Activated CD4-positive, alpha-beta T cell treated with anti-CD3 and anti-CD28 coated beads for 36 hours (primary cell): Measurements from ENCODE around the gene TULP4. TPM values are rescaled to one million over a fixed set of nuclear protein-coding genes. Genes with fewer than 3 reads are reported as not detected.

Source experiments
- ATAC-seq: fragments of 200-7000 bp; cut with Tn5 transposase; one replicate; pipeline ENCODE4 v1.10.0; 2021; ENCODE audit warnings: mild to moderate bottlenecking, moderate library complexity
- CTCF ChIA-PET: fragments of 350-600 bp; sonication (Branson Sonifier 250); formaldehyde crosslinking; loops from one replicate; lab custom pipeline; 2021; ENCODE audit warnings: antibody characterized with exemption; lab: Charles Lee
- POLR2A ChIA-PET: fragments of 350-600 bp; sonication (Branson Sonifier 250); formaldehyde crosslinking; loops from one replicate; lab custom pipeline; 2021; ENCODE audit warnings: antibody characterized with exemption, inconsistent platforms; lab: Charles Lee
- DNase-seq: peaks from one replicate; pipeline ENCODE4 v3.0.0-alpha.2; 2020
- H3K27ac Mint-ChIP-seq: one replicate; pipeline ENCODE4 v1.8.0; 2021; ENCODE audit warnings: mixed read lengths
- H3K27me3 Mint-ChIP-seq: one replicate; pipeline ENCODE4 v1.8.0; 2021; ENCODE audit warnings: mixed read lengths
- H3K36me3 Mint-ChIP-seq: one replicate; pipeline ENCODE4 v1.8.0; 2021; ENCODE audit warnings: low read depth, mixed read lengths
- H3K4me1 Mint-ChIP-seq: one replicate; pipeline ENCODE4 v1.8.0; 2021; ENCODE audit warnings: mixed read lengths
- H3K4me3 Mint-ChIP-seq: one replicate; pipeline ENCODE4 v1.8.0; 2021; ENCODE audit warnings: mild to moderate bottlenecking, moderate library complexity, mixed read lengths
- H3K9me3 Mint-ChIP-seq: one replicate; pipeline ENCODE4 v1.8.0; 2021; ENCODE audit warnings: low read depth, mixed read lengths
- intact Hi-C, 2 experiments: fragments of 100-400 bp; cut with DNase I in 1 of 2; cut with micrococcal nuclease in 1 of 2; formaldehyde crosslinking; loops; one replicate each; pipeline versions ENCODE4 v1.14.2 to v1.15.1; 2022 to 2024; cut with DNase I, micrococcal nuclease
- total RNA-seq, 2 experiments: library from RNA; stranded (reverse); gene quantifications; one replicate each; pipeline ENCODE4 v1.2.3, GENCODE V29; 2021

TULP4 gene
- total RNA-seq, 2 experiments from 2014 or later = 11.8 to 14.3 TPM

- Mint-ChIP-seq H3K27me3 (no peaks in the 10 kb centered on the region), H3K9me3 (no peaks in the 10 kb centered on the region), H3K4me1 (peaks cover 2% of the 10 kb centered on the region), H3K4me3 (no peak overlapping the region), H3K27ac (no peak overlapping the region), H3K36me3 (peaks cover 13% of the 10 kb centered on the region)
- ChIA-PET POLR2A (interaction anchor here (0.6 kb wide), 1 partner anchor 375 kb away, joined by 11 read pairs; no protein-coding TSS in a partner anchor), CTCF (interaction anchor here (0.6 to 1.9 kb wide), 3 partner anchors 9 to 190 kb away, joined by 3 to 6 read pairs (median 5); no protein-coding TSS in a partner anchor)
- DNase-seq (no peak), ATAC-seq (no peak)
- intact Hi-C loops = no loop called here
Observed at GRCh38 chr6:158410784-158411183, 98.5 kb downstream of the TULP4 start.

GRCh38 chr6:158411998-158412397 lies 99.7 kb downstream of the TULP4 start:
- Mint-ChIP-seq H3K27ac (no peak overlapping the region), H3K4me3 (no peak overlapping the region), H3K36me3 (peaks cover 18% of the 10 kb centered on the region), H3K4me1 (peaks cover 2% of the 10 kb centered on the region), H3K9me3 (no peaks in the 10 kb centered on the region), H3K27me3 (no peaks in the 10 kb centered on the region)
- CTCF ChIA-PET = interaction anchor here (0.7 to 1.9 kb wide), 3 partner anchors 11 to 1203 kb away, joined by 3 to 6 read pairs (median 5); no protein-coding TSS in a partner anchor
- ATAC-seq (no peak), DNase-seq (no peak)
- intact Hi-C loops = no loop called here
- POLR2A ChIA-PET = no interaction called here

- POLR2A ChIA-PET = interaction anchor here (0.6 kb wide), 1 partner anchor 1269 kb away, joined by 3 read pairs; no protein-coding TSS in a partner anchor
- CTCF ChIA-PET = no interaction called here
- intact Hi-C loops = no loop called here
- Mint-ChIP-seq H3K4me3 (no peak overlapping the region), H3K36me3 (peaks cover 26% of the 10 kb centered on the region), H3K27me3 (no peaks in the 10 kb centered on the region), H3K9me3 (no peaks in the 10 kb centered on the region), H3K4me1 (peaks cover 2% of the 10 kb centered on the region), H3K27ac (no peak overlapping the region)
- ATAC-seq (no peak), DNase-seq (no peak)
Observed at GRCh38 chr6:158413028-158413427, 100.8 kb downstream of the TULP4 start.

GRCh38 chr6:158413814-158414565 lies 101.7 kb downstream of the TULP4 start:
- intact Hi-C loops = no loop called here
- Mint-ChIP-seq H3K27me3 (no peaks in the 10 kb centered on the region), H3K4me3 (no peak overlapping the region), H3K4me1 (peaks cover 2% of the 10 kb centered on the region), H3K27ac (no peak overlapping the region), H3K9me3 (peaks cover 2% of the 10 kb centered on the region), H3K36me3 (peaks cover 30% of the 10 kb centered on the region)
- ATAC-seq (no peak), DNase-seq (no peak)
- CTCF ChIA-PET = interaction anchor here (0.6 kb wide), 1 partner anchor 25 kb away, joined by 3 read pairs; no protein-coding TSS in a partner anchor
- POLR2A ChIA-PET = no interaction called here

- CTCF ChIA-PET = interaction anchor here (0.6 kb wide), 1 partner anchor 788 kb away, joined by 3 read pairs; no protein-coding TSS in a partner anchor
- ATAC-seq = no peak
- POLR2A ChIA-PET = no interaction called here
- H3K4me3 Mint-ChIP-seq = no peak overlapping the region
- no peaks in the 10 kb centered on the region for H3K27me3 Mint-ChIP-seq
- no peak for DNase-seq
- no peak overlapping the region for H3K27ac Mint-ChIP-seq
- peaks cover 2% of the 10 kb centered on the region for H3K9me3 Mint-ChIP-seq
- intact Hi-C loops = no loop called here
- H3K4me1 Mint-ChIP-seq = no peaks in the 10 kb centered on the region
- H3K36me3 Mint-ChIP-seq = peaks cover 30% of the 10 kb centered on the region
Observed at GRCh38 chr6:158414851-158415262, 102.6 kb downstream of the TULP4 start.

GRCh38 chr6:158415666-158416065 lies 103.4 kb downstream of the TULP4 start:
- no peaks in the 10 kb centered on the region for H3K27me3 Mint-ChIP-seq
- no peak for DNase-seq
- H3K4me1 Mint-ChIP-seq = no peaks in the 10 kb centered on the region
- peaks cover 2% of the 10 kb centered on the region for H3K9me3 Mint-ChIP-seq
- intact Hi-C loops = no loop called here
- no peak overlapping the region for H3K4me3 Mint-ChIP-seq
- ChIA-PET POLR2A (no interaction called here), CTCF (interaction anchor here (1.2 kb wide), 1 partner anchor 29 kb away, joined by 5 read pairs; no protein-coding TSS in a partner anchor)
- H3K27ac Mint-ChIP-seq = no peak overlapping the region
- peaks cover 30% of the 10 kb centered on the region for H3K36me3 Mint-ChIP-seq
- ATAC-seq = no peak

- DNase-seq = no peak
- Mint-ChIP-seq H3K36me3 (peaks cover 31% of the 10 kb centered on the region), H3K9me3 (peaks cover 2% of the 10 kb centered on the region), H3K4me3 (no peak overlapping the region), H3K27me3 (no peaks in the 10 kb centered on the region), H3K4me1 (no peaks in the 10 kb centered on the region), H3K27ac (no peak overlapping the region)
- intact Hi-C loops = no loop called here
- no peak for ATAC-seq
- ChIA-PET CTCF (interaction anchor here (1.0 to 1.2 kb wide), 2 partner anchors 30 to 32 kb away, joined by 3 to 5 read pairs; no protein-coding TSS in a partner anchor), POLR2A (no interaction called here)
Observed at GRCh38 chr6:158416883-158417759, 104.9 kb downstream of the TULP4 start.

- H3K9me3 Mint-ChIP-seq = peaks cover 2% of the 10 kb centered on the region
- H3K4me1 Mint-ChIP-seq = no peaks in the 10 kb centered on the region
- no peak for ATAC-seq
- no peak for DNase-seq
- ChIA-PET POLR2A (no interaction called here), CTCF (interaction anchor here (1.0 kb wide), 1 partner anchor 32 kb away, joined by 3 read pairs; no protein-coding TSS in a partner anchor)
- no peaks in the 10 kb centered on the region for H3K27me3 Mint-ChIP-seq
- H3K27ac Mint-ChIP-seq = no peak overlapping the region
- peaks cover 33% of the 10 kb centered on the region for H3K36me3 Mint-ChIP-seq
- intact Hi-C loops = no loop called here
- H3K4me3 Mint-ChIP-seq = no peak overlapping the region
Observed at GRCh38 chr6:158417760-158418098, 105.5 kb downstream of the TULP4 start.

GRCh38 chr6:158418501-158418900 lies 106.2 kb downstream of the TULP4 start:
- ATAC-seq = no peak
- peaks cover 27% of the 10 kb centered on the region for H3K36me3 Mint-ChIP-seq

GRCh38 chr6:158419339-158419909 lies 107.2 kb downstream of the TULP4 start:
- H3K4me3 Mint-ChIP-seq = no peak overlapping the region
- DNase-seq (no peak), ATAC-seq (no peak)
- H3K36me3 Mint-ChIP-seq = peaks cover 24% of the 10 kb centered on the region
- no peak overlapping the region for H3K27ac Mint-ChIP-seq
- CTCF ChIA-PET = interaction anchor here (0.7 to 1.5 kb wide), 5 partner anchors 13 to 205 kb away, joined by 3 to 5 read pairs (median 3); no protein-coding TSS in a partner anchor
- no peaks in the 10 kb centered on the region for H3K4me1 Mint-ChIP-seq
- H3K27me3 Mint-ChIP-seq = no peaks in the 10 kb centered on the region
- intact Hi-C loops = no loop called here
- POLR2A ChIA-PET = no interaction called here
- H3K9me3 Mint-ChIP-seq = peaks cover 2% of the 10 kb centered on the region

More at GRCh38 chr6:158418501-158418900, 106.2 kb downstream of the TULP4 start:
- no peak overlapping the region for H3K4me3 Mint-ChIP-seq
- DNase-seq = no peak
- ChIA-PET POLR2A (no interaction called here), CTCF (interaction anchor here (0.6 to 1.5 kb wide), 5 partner anchors 12 to 204 kb away, joined by 3 to 5 read pairs (median 3); no protein-coding TSS in a partner anchor)
- intact Hi-C loops = no loop called here
- no peaks in the 10 kb centered on the region for H3K4me1 Mint-ChIP-seq
- no peaks in the 10 kb centered on the region for H3K27me3 Mint-ChIP-seq
- no peak overlapping the region for H3K27ac Mint-ChIP-seq
- peaks cover 2% of the 10 kb centered on the region for H3K9me3 Mint-ChIP-seq

GRCh38 chr6:158421381-158421780 lies 109.1 kb downstream of the TULP4 start:
- no peak overlapping the region for H3K27ac Mint-ChIP-seq
- H3K9me3 Mint-ChIP-seq = peaks cover 2% of the 10 kb centered on the region
- H3K36me3 Mint-ChIP-seq = peaks cover 20% of the 10 kb centered on the region
- H3K27me3 Mint-ChIP-seq = no peaks in the 10 kb centered on the region
- intact Hi-C loops = no loop called here
- no peak overlapping the region for H3K4me3 Mint-ChIP-seq
- ChIA-PET CTCF (no interaction called here), POLR2A (no interaction called here)
- no peak for ATAC-seq
- no peaks in the 10 kb centered on the region for H3K4me1 Mint-ChIP-seq
- DNase-seq = no peak
